Psoas muscle (tissue), 8 donors: ENCODE measurements around the gene RNF150. TPM values are rescaled to one million over a fixed set of nuclear protein-coding genes. Genes with fewer than 3 reads are reported as not detected.

Experiments used
- ATAC-seq, 4 donors: fragments of 200-7000 bp; cut with Tn5 transposase; one replicate each; pipeline ENCODE4 v1.9.1; 2020; ENCODE audit warnings: moderate library complexity in 3 of 4, mild to moderate bottlenecking in 2 of 4
- DNase-seq, 2 donors: peaks; one replicate each; pipeline ENCODE4 v3.0.0-alpha.2; 2020
- H3K27ac ChIP-seq: fragments of 200-600 bp; one replicate; pipeline ENCODE4 v1.8.0; 2022
- H3K27me3 ChIP-seq, 3 donors: fragments of 200-600 bp in 1 of 3; one replicate each; pipeline versions ENCODE4 v1.6.1 to v1.8.0; 2013 to 2022; ENCODE audit warnings: low read length in 2 of 3, mild to moderate bottlenecking in 2 of 3, moderate library complexity in 1 of 3; ENCODE audit not compliant: insufficient read depth in 3 of 3
- H3K36me3 ChIP-seq, 2 donors: fragments of 200-600 bp in 1 of 2; one replicate each; pipeline versions ENCODE4 v1.6.1 to v1.8.0; 2013 to 2022; ENCODE audit warnings: low read depth in 1 of 2, mild to moderate bottlenecking in 1 of 2, moderate library complexity in 1 of 2; ENCODE audit not compliant: insufficient read depth in 1 of 2
- H3K4me1 ChIP-seq: fragments of 200-600 bp; one replicate; pipeline ENCODE4 v1.8.0; 2022
- H3K4me3 ChIP-seq: fragments of 200-600 bp; one replicate; pipeline ENCODE4 v1.8.0; 2022; ENCODE audit warnings: mild to moderate bottlenecking
- H3K9me3 ChIP-seq: fragments of 200-600 bp; one replicate; pipeline ENCODE4 v1.8.0; 2022
- WGBS, 3 donors: extraction: QIAGEN DNeasy Blood & Tissue Kit; methylation state at CpG; one replicate each; pipeline versions ENCODE4 v1.1.6 to v1.1.7; 2013; 5-methylcytosine and 5-hydroxymethylcytosine counted together
- intact Hi-C, 2 donors: fragments of 100-400 bp; cut with DNase I; formaldehyde crosslinking; loops; one replicate each; pipeline versions ENCODE4 v1.11.0 to v1.14.2; 2022
- polyA plus RNA-seq, 3 donors: library from polyadenylated mRNA; stranded (reverse); fragments of 200-250 nt; gene quantifications; one replicate each; pipeline ENCODE4 v1.2.3, GENCODE V29; 2013
- total RNA-seq, 4 donors: library from RNA; stranded (reverse); fragmentation: NEBNext Ultra II Directional in 2 of 4; extraction: Animal tissue kit (Norgen Biotek cat#: 25700) in 2 of 4; gene quantifications; one replicate each; pipeline versions ENCODE4 v1.2.1 to v1.2.4, GENCODE V29; 2021 to 2023
- TF ChIP-seq, protein P1 (sequence below): fragments of 200-600 bp; IDR thresholded peaks from one replicate; pipeline ENCODE4 v1.8.0; 2022; ENCODE audit warnings: antibody characterized with exemption
- donor health status: healthy with polysubstance abuse.
- donor health status: DM: no; HTN: no; CAD: no; lungs with moderate emphysema.
- donor health status: Bipolar disorder and iron deficiency.
- donor health status: healthy.
- donor health status: DM: yes; HTN: yes; CAD: no.
- donor health status: DM: no; HTN: no; CAD: no.
- donor health status: DM: no; HTN: no; CAD: no.
- donor health status: DM: yes; HTN: yes; CAD: no.

RNF150 gene
- total and polyA plus RNA-seq, 7 donors = 0.78 to 12.6 (median 3.2) TPM

DNA sequence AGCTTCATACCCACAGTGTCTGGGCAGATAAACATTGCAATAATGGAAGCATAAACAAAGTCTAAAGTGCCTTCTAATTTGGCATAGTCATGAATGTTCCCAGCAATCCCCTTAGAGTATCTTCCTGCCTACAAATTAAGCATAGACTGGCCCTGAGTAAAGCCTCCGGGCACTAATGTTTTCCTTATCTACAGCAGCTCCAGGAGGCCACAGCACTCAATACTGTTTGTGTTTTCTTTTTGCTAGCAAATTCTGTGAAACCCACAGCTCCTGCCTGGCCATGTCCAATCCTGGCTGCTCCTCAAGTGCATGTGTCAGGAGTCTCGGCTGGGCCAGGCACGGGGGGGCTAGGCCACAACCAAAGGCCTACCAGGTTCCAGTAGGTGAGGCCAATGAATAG, 274.4 kb downstream of the RNF150 start:
- WGBS, 3 donors = 38 to 64% (median 38%) methylated on average over 3 of the region's 3 CpGs
- TF ChIP-seq, protein P1, sequence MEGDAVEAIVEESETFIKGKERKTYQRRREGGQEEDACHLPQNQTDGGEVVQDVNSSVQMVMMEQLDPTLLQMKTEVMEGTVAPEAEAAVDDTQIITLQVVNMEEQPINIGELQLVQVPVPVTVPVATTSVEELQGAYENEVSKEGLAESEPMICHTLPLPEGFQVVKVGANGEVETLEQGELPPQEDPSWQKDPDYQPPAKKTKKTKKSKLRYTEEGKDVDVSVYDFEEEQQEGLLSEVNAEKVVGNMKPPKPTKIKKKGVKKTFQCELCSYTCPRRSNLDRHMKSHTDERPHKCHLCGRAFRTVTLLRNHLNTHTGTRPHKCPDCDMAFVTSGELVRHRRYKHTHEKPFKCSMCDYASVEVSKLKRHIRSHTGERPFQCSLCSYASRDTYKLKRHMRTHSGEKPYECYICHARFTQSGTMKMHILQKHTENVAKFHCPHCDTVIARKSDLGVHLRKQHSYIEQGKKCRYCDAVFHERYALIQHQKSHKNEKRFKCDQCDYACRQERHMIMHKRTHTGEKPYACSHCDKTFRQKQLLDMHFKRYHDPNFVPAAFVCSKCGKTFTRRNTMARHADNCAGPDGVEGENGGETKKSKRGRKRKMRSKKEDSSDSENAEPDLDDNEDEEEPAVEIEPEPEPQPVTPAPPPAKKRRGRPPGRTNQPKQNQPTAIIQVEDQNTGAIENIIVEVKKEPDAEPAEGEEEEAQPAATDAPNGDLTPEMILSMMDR = no peak
- H3K27ac ChIP-seq = no peak overlapping the region

DNA sequence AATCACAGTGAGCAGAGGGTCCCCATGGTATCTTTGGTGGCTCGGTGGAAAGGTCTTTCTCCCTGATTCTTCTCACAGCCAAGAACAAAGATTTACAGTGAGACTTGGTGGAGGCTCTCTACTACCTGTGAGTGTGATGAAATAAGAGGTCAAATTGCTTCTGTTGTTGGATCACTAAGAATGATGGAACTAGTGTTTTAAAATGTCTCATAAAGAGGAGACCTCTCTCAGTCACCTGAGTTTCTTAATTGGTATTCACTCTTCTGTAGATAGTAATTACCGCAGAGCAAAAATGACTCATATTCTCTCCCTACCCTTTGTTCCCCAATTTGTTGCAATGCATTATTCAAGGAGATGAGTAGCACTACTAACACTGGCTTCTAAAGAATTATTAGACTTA, 276.2 kb downstream of the RNF150 start:
- intact Hi-C loops = no loop called here
- WGBS, 3 donors = 57 to 59% (median 58%) methylated on average over 2 of the region's 2 CpGs
- TF ChIP-seq, protein P1 = no peak
- ATAC-seq (no peak), DNase-seq (no peak)
- Histone ChIP-seq H3K9me3 (no peaks in the 10 kb centered on the region), H3K4me1 (peaks cover 10% of the 10 kb centered on the region), H3K27ac (no peak overlapping the region), H3K27me3 (no peaks in the 10 kb centered on the region), H3K36me3 (no peaks in the 10 kb centered on the region), H3K4me3 (no peak overlapping the region)

More for the DNA sequence above, 274.4 kb downstream of the RNF150 start:
- no peaks in the 10 kb centered on the region for H3K9me3 ChIP-seq
- ATAC-seq = no peak
- intact Hi-C loops = no loop called here
- no peaks in the 10 kb centered on the region for H3K27me3 ChIP-seq
- H3K4me1 ChIP-seq = peaks cover 10% of the 10 kb centered on the region
- no peak overlapping the region for H3K4me3 ChIP-seq
- H3K36me3 ChIP-seq = no peaks in the 10 kb centered on the region
- no peak for DNase-seq

DNA sequence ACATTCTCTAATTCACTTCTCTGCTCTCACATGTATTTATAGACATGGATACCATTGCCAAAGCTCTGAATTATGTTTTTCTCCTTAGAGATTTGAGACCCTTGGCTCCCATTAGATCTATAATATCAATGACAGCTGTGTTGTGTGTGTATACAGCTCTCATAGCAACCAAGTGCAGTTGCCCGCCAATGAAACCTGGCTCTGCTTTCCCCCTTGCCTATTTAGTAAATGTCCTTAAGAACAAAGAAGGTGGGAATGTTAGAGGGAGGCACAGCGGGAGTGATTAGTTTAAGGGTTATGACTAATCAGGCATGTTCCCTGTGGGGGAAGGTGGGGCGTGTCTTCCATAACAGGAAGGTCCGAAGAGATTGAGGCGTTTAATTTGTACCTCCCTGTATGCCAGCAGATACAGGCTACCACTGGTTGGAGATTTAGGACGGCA, 276.6 kb downstream of the RNF150 start:
- 8 to 10% (median 9%) methylated on average over 6 of the region's 6 CpGs for WGBS, 3 donors
- DNase-seq = peak in 1 of 2 donors; percentile 47

DNA sequence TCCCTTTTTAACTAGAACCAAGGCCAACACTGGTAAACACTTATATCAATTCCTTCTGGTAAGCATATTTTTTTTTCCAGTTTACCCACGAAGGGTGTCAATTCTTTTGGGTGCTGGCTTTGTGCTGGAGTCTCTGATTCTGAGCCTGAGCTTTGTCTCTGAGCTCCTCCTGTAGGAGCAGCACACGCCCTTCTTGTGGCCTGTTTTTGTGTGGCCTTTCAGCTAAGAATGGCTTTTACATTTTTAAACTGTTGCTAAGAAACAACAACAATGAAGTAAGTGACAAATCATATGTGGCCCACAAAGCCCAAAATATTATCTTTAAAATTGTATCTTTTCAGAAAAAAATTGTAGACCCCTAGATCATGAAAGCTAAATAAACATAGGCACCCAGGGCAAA, 279.1 kb downstream of the RNF150 start:
- Histone ChIP-seq H3K27me3 (no peaks in the 10 kb centered on the region), H3K36me3 (no peaks in the 10 kb centered on the region), H3K4me1 (peaks cover 5% of the 10 kb centered on the region), H3K9me3 (no peaks in the 10 kb centered on the region), H3K27ac (no peak overlapping the region), H3K4me3 (no peak overlapping the region)
- ATAC-seq = no peak
- 56 to 65% (median 61%) methylated on average over 2 of the region's 2 CpGs for WGBS, 3 donors
- TF ChIP-seq, protein P1 = no peak
- intact Hi-C loops = loop anchor here in 1 of 2 donors (5.0 kb wide), 2 partner anchors 332 to 492 kb away; partner anchors contain the start of gene ELMOD2
- no peak for DNase-seq

More for the DNA sequence above, 276.6 kb downstream of the RNF150 start:
- Histone ChIP-seq H3K9me3 (no peaks in the 10 kb centered on the region), H3K27me3 (no peaks in the 10 kb centered on the region), H3K4me1 (peaks cover 8% of the 10 kb centered on the region), H3K27ac (no peak overlapping the region), H3K4me3 (no peak overlapping the region), H3K36me3 (no peaks in the 10 kb centered on the region)
- ATAC-seq = peak; percentile 44 to 86 (median 69)
- intact Hi-C loops = no loop called here
- TF ChIP-seq, protein P1 = no peak

DNA sequence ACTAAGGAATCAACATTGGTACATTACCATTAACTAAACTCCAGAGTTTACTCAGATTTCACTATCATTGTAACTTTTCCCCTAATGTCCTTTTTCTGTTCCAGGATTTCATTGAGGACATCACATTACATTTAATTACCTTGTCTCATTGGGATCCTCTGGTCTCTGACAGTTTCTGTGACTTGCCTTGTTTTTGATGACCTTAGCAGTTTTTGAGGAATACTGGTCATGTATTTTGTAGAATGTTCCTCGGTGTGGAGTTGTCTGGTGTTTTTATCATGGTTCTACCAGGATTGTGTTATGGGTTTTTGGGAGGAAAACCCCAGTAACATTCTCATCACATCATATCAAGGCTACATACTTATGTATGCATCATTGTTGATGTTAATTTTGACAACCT, 281.5 kb downstream of the RNF150 start:
- WGBS, 3 donors = 64 to 71% (median 67%) methylated on average over 1 of the region's 1 CpG
- TF ChIP-seq, protein P1 = no peak
- H3K4me1 ChIP-seq = peaks cover 5% of the 10 kb centered on the region
- ATAC-seq (no peak), DNase-seq (no peak)
- H3K4me3 ChIP-seq = no peak overlapping the region
- no peaks in the 10 kb centered on the region for H3K9me3 ChIP-seq
- intact Hi-C loops = loop anchor here in 1 of 2 donors (5.0 kb wide), 2 partner anchors 330 to 490 kb away; partner anchors contain the start of gene ELMOD2
- H3K27me3 ChIP-seq = no peaks in the 10 kb centered on the region
- H3K36me3 ChIP-seq = no peaks in the 10 kb centered on the region
- H3K27ac ChIP-seq = no peak overlapping the region
